ENCODE data around the gene TOB1.
"Not testable (repeated sequence)": the region's sequence is repeated elsewhere in the genome, so short reads cannot be mapped to it uniquely, and the experiment has no call there.

The TOB1 gene

DNA sequence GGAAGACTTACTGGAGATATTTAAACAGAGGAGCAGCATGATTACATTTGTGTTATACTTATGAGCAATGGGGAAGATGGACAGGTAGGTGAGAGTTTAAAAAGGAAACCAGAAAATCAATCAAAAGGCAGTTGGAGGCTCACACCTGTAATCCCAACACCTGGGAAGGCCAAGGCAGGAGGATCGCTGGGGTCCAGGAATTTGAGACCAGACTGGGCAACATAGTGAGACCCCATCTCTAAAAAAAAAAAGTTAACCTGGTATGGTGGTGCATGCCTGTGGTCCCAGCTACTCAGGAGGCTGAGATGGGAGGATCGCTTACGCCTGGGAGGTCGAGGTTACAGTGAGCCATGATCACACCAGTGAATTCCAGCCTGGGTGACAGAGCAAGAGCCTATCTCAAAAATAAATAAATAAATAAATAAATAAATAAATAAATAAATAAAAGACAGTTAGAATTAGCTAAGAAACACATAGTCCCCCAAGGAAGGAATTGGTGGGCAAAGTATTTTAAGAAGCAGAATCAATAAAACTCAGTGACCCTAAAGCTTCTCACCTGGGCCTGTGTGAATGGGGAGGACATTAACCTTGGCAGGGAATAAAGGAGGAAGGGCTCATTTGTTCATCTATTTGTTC is 32.3 kb upstream of the TOB1 start:
- DNase-seq, result no peak

DNA sequence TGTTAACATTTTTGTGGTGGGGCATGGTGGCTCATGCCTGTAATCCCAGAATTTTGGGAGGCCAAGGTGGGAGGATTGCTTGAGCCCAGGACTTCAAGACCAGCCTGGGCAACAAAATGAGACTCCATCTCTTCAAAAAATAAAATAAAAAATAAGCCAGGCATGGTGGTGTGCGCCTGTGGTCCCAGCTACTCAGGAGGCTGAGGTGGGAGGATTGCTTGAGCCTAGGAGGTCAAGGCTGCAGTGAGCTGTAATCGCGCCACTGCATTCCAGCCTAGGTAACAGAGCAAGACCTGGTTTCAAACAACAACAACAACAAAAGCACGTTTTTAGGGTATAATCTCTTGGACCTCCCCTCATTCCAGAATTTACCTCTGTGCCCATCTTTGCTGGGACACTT is 28.4 kb upstream of the TOB1 start:
- DNase-seq, result not testable (repeated sequence)

DNA sequence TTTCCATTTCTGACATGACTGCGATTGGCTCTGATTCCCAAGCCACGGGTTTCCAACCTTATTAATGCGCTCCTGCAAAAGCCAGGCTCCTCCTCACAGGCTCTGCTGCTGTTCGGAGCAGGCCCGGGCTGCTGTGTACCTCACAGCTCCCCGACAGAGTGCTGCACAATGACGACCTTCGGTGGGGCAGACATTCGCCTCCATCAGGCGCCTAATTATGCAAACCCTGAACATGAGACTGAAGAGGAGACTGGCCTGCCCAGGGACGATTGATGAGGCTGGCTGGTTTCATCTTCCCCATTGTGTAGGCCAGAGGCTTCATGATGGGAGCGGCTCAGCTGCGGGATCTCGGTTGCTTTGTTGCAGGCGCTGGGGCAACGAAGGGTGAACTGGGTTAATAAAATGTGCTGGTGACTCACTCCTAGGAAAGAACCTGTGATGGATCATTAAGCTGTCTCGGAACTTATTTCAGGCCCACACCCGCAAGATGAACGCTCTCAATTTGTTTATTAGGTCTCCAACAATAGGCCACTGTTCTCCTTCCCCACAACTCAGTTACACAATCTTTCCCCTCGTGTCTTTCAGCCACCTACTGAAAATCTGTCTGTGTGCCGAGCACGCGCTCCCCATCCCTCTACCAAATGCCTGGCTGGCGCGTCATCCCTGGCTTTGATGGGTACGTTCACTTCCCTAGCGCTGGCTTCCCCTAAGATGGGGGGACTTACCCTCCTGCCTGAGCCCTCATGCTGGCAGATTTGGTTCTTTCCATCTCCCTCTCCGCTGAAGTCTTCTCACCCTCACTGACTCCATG is 27.2 kb upstream of the TOB1 start:
- no peak for DNase-seq

DNA sequence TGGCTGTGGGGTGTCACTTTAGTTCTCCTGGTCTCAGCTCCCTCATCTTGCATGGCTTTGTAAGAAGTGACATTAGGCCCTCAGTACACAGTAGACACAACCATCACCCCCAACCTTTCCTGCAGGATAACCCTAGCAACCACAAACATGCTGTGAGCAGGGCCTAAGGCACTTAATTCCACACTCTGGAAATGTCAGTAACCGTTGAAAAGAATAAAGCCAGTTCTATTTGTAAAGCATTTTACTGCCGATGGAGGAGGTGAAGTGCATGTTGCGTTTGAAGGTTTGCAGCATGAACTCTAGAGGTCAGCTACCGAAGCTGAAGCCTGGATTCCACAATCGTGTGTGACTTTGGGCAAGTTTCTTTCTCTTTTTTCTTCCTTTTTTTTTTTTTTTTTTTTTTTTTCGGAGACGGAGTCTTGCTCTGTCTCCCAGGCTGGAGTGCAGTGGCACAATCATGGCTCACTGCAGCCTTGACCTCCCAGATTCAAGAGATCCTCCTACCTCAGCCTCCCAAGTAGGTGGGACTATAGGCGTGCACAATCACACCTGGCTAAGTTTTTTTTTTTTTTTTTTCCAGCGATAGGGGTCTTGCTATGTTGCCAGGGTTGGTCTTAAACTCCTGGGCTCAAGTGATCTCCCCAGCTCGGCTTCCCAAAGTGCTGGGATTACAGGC is 26.1 kb upstream of the TOB1 start:
- DNase-seq, result no peak

DNA sequence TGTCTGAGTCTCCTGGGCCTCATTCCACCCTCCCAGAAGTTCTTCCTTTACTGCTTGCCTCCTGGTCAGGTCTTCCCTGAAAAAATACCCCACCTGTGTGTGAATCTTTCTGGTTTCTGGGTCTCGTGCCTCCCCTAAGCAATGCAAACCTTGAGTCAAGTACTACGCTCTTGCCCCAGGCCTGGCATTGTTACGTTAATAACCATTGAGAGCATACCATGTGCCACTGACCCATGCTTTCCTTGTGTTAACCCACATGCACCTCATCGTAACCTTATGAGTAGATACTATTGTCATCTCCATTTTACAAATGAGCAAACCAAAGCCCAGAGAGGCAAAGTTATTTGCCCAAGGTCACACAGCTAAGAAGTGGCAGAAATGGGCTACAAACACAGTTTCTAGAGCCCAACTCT is 25.4 kb upstream of the TOB1 start:
- no peak for DNase-seq

DNA sequence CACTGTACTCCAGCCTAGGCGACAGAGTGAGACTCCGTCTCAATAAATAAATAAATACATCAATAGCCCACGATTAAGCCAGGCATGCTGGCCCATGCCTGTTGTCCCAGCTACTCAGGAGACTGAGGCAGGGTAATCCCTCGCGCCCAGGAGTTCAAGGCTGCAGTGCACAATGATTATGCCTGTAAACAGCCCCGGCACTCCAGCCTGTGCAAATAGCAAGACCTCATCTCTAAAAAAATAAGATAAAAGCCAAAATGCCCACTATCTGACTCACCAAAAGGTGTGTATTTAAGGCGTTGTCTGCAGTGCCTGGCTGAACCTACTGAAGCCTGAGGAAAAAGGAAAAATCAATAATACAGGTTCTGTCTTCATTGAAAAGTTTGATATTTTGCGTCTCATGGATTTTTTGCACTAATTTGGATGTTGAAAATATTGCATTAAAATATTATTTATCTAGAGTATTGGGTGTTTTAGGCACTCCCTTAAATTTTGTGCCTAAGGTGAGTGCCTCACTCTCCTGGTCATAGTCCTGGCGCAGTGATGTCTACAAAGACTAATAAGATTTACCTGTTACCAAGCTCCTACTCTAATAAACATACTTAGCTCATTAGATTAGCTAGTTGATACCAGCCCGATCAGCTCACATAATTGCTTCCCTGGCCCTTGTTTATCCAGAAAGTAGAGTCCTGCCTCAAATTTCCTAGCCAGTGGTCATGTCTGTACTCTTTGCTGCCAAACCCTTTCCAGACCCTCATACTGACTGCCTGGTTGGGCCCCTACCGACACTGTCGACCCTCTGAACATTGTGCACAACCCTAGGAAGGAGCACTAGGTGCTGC is 24.7 kb upstream of the TOB1 start:
- DNase-seq, result no peak

DNA sequence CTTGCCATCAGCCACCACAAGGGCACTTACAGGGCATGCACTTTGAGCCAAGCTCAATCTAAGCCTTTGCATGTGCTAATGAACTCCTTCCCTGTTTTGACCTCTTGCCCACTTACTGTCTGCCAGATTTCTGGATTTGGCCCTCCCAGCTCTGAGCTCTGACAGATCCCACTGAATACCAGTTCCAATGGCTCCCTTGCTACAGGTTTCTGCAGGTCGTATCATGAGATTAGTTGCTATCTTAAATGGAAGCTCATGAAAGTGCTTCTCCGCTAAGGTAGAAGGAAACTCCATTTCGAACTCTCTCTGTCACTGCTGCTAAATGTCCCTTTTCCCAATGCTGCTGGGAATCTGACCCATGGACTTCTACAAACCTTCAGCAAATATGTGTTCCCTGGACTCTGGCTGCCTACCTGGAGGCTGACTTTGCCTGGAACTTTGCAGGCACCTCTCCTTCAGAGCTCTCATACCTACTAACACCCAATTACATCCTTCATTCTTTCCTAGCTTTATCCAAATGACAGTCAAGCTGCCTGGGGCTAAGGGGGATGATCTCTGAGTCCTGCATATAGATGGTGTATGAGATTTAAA is 23.5 kb upstream of the TOB1 start:
- no peak for DNase-seq

DNA sequence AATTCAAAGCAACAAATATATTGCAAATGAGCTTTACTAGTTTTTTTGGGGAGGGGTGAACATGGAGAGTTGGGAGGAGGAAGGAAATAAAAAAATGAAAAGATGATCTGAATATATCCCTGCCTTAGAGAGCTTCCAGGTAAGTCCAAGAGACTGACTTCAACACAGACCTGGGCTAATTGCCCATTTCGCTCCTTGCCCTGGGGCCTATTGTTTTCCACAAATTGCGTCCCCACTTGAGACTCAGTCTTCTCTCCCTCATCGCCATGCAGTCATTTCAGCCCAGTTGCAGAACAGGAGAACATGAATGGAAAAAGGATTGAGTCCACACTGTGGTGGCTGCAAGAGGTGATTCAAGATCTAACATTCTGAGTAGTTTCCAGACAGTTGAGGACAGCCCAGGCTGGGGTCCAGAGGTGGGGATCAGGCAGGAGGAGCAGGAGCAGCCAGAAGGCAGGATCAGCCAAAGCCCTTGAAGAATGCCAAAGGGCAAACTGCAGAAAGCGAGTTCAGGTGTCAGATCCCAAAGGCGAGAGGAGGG is 21.6 kb upstream of the TOB1 start:
- no peak for DNase-seq

DNA sequence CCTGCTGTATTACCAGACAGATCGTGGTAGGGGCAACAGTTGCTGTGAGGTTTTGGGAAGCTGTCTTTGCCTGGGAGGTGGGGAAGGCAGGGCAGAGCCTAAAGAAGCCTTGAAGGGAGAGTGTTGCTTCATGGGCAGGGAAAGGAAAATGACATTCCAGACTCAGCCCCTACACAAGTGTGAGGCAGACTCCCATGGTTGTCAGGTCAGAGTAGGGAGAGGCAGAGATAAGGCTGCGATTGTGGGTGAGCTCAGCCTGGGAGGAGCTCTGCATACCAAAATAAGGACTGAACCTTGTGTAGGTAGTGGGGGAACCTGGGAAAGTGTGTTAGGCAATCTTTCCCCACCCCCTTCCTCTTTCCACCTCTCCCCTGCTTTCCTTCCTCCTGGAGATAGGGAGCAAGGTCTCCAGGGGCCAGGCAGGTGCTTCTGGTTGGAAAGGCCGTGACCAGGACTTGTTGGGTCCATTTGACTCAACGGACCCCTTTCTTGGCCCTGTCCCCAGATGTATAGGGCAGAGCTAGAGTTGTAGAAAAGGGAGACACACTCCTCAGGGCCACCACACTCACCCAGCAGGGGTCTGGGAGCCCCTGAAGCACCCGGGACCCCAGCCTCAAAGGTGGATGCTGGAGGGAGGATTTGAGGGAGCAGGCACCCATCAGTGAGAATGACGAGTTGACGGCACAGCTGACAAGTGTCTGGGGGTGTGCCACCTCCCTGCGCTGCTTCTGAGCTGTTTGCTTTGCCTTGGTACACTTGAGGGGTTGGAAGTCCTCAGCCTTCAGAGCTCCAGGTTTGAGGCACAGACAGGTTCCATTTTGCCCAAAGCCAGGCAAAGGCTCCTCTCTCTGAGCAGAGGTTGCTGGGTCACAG is 18.5 kb upstream of the TOB1 start:
- no peak for DNase-seq

DNA sequence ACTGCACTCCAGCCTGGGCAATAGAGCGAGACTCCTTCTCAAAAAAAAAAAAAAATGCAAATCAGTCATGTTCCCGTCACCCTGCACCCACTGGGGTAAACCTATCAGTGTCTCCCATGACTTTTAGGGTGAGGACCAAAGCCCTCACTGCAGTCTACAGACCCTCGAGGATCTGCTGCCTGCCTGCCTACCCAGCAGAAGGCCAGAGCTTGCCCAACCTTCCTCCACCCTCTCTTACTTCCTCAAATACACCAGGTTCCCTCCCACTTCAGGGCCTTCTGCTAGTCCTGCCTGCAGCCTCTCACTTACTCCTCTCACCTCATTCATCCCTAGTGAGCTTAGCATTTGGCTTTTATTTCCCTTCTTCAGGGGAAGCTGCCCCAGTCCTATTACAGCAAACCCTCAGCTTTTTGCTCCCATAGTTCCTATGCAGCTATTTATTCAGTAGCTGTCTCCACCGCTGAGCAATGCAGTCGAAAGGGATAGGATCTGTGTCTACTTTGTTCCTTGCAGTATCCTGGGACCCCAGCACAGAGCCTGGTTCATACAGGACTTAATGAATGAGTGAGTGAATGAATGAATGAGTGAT is 17.8 kb upstream of the TOB1 start:
- DNase-seq, result no peak

DNA sequence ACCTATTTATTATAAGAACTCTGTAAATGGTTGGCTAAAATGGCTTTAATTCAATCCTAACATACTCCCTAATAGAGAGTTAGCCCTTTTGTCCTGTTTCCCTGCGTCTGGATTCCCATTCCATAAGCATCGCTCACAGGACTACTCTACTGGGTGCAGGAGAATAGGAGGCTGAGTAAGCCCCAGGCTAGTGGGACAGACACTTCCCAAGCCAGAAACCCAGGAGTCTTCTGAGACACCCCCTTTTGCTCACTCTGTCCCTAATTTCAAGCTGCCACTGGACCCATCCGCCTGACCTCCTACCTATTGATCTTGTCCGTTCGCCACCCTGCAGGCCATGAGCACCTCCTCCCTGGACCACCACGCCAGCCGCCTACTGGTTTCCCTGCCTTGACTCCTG is 16.7 kb upstream of the TOB1 start:
- DNase-seq, result peak; percentile 53

DNA sequence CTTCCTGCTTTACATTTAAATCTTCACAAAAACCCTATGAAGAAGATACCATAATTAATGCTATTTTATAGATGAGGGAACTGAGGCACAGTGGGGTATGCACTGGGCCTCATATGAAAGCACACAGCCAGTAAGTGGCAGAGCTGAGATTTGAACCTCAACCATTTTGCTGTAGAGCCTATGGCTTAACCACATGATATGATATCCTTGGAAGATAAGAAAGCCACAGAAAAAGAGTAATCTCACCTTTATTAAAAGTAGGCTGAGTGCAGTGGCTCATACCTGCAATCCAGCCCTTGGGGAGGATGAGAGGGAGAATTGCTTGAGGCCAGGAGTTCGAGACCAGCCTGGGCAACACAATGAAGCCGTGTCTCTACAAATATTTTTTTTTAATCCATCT is 15.0 kb upstream of the TOB1 start:
- DNase-seq, result no peak

DNA sequence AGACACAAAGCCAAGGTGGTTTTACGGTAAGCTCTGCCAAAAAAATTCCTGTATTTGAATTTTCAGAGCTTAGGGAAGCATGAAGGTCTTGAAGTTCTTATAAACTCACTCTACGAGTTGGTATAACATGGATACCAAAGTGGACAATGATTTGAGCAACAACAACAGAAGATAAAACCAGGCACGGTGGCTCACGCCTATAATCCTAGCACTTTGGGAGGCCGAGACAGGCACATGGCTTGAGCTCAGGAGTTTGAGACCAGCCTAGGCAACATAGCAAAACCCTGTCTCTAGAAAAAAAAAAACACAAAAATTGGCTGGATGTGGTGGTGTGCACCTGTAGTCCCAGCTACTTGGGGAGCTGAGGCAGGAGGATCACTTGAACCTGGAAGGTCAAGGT is 12.9 kb upstream of the TOB1 start:
- DNase-seq, result no peak

DNA sequence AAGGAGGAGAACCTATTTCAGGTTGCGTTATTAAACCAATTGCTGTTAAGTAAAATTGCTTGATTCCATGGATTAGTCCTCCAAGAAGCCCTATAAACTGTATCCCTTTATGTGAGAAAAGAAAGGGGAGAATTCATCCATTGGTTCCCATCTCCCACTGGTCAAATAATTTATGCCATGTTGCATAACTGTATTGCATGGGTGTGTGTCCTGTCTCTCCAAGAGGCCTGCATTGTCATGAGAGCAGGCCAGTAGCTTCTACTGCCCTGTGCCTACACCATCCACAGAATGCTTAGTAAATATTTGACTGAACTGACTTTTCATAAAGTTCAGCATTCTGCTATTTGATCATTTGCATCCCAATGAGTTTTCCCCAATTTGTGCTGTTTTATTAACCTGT is 11.7 kb upstream of the TOB1 start:
- DNase-seq, result no peak

DNA sequence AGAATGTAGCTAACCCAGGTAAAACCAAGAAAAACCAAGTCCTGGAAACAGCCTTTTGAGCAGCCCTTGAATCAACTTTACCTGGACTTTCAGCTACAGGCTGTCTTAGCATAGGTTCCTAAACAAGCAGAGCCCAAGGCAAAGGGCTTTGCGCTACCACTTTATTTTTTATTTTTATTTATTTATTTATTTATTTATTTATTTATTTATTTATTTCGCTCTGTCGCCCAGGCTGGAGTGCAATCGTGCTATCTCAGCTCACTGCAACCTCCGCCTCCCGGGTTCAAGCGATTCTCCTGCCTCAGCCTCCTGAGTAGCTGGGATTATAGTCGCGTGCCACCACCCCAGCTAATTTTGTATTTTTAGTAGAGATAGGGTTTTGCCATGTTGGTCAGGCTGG is 10.9 kb upstream of the TOB1 start:
- DNase-seq, result not testable (repeated sequence)

DNA sequence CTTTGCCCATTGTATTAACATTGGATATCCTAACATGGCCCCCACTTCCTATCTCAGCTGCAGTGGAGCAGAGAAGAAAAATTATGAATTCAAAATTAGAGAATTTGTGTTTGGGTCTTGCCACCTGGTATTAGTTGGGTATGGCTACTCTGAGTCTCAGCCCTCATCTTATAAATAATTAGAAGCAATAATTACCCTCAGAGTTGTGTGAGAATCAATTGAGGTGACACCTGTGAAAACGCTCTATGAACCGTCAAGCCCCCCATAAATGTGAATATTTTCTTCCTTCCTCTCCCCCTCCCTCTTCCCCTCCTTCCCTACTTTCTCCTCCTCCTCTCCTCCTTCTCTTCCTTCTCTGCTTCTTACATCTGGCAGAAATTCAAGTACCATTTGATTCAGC is 8.9 kb upstream of the TOB1 start:
- no peak for DNase-seq

DNA sequence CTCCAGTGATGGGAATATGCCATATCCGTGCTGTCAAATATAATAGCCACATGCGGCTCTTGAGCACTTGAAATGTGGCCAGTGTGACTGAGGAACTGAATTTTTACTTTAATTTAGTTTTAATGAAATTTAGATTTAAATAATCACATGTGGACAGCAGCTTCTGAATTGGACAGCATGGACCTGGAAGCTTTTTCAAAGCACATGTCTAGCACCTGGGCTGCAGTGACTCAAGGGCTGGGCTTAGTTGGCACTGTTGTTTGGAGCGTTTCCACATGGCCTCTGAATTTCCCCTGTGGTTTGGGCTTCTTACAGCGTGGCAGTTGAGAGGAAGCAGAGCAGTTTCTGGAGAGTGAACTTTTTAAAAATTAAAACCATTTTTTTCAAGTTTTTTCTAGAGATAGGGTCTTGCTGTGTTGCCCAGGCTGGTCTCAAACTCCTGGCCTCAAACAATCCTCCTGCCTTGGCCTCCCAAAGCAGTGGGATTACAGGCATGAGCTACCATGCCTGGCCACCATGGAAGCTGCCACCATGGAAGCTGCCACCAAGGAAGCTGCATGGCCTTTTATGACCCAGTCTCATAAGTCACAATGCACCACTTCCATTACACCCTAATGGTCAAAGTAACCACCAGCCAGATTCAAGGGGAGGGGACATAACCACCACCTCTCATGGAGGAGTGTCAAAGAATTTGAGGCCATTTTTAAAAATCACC is 6.7 kb upstream of the TOB1 start:
- DNase-seq, result no peak

DNA sequence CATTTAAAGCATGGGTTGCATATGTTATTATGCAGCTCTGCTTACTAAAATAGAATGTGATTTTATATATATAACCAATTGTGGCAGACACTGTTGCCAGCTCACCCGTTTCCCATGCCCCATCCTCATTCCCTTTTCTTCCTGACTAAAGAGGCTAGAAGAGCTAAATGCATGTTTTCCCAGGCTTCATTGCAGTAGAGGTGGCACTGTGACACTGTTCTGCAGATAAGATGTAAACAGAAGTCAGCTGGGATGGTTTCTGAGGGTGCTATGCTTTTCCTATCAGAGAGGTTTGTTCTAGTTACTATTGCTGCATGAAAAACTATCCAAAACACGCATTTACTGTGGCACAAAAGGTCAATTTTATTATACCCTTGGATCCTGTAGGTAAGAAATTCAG is 5.7 kb upstream of the TOB1 start:
- no peak for DNase-seq

DNA sequence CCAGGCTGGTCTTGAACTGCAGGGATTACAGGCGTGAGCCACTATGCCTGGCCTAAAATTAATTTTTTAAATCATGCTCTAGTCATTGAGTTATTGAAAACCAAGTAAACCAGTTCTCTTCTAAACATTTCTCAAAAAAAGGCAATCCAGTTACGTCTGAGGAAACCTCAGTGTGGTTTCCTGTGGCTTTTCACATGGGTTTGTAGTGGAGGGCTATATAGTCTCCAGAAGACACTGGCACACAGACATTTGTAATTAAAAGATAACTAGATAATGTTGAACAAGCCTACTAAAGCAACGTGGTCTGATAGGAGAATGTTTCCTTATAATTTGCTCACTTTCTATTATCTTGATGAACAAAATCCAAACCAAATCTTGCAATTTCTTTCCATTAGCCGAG is 5.2 kb upstream of the TOB1 start:
- DNase-seq, result no peak

DNA sequence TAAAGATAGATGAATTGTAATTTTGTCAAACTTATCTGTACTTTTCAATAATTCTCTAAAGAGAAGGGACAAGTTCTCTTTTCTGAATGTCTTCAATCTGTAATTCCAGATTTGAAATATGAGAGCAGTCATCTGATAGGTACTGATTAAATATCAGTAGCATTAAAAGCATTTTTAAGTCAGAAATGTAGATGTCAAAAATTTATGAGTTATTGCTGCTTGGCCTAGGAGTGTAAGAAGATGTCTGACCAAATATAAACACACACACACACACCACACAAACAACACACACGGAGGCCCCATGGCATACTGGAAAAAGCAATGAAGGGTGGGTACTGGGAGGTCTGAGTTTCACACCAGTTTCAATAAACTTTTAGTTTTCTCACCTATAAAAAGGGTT is 2.4 kb upstream of the TOB1 start:
- no peak for DNase-seq

DNA sequence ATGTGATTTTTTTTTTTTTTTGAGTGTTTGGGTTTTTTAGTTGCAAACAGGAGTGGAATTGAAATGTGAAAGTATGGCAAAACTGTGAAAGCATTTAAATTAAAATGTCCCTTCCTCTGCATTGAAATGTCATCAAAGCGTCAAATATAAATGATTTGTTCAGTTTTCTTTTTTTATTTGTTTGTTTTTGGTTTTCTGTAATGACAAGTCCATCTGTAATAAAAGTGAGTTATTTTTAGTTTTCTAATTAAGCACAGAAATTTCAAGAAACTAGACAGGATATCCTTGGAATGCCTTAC is 1.9 kb upstream of the TOB1 start:
- DNase-seq, result no peak

Data from amniotic stem cell (primary cell).